ENCODE measurements around the gene HM13. TPM values are rescaled to one million over a fixed set of nuclear protein-coding genes. Genes with fewer than 3 reads are reported as not detected.

The HM13 gene
- total and polyA plus RNA-seq, 2 of the 13 experiments (the other 11 are each of a cell fraction or from before 2014, with no cell fraction given): 118 to 243 TPM

GRCh38 chr20:31572042-31572700 is 57.9 kb downstream of the HM13 start (continued):
- TF ChIP-seq ZNF468 (CRISPR knock-in tag; IDR thresholded peaks at IDR 0.05): no peak
- TF ChIP-seq ZNF577 (CRISPR knock-in tag; IDR thresholded peaks at IDR 0.05; ENCODE audit: borderline replicate concordance, low read depth): peak; percentile 75; the same call in 1 of the 2 replicates
- peak; percentile 99 for TF ChIP-seq ZNF354B (CRISPR knock-in tag; IDR thresholded peaks at IDR 0.05)
- TF ChIP-seq ZBTB14 (CRISPR knock-in tag; IDR thresholded peaks at IDR 0.05): no peak
- TF ChIP-seq ZNF776 (CRISPR knock-in tag; IDR thresholded peaks at IDR 0.05): no peak
- no peak for TF ChIP-seq ZC3H13 (CRISPR knock-in tag; IDR thresholded peaks at IDR 0.05)
- TF ChIP-seq FOXM1 (CRISPR knock-in tag; IDR thresholded peaks at IDR 0.05): no peak
- TF ChIP-seq SMAD3 (CRISPR knock-in tag; IDR thresholded peaks at IDR 0.05): no peak
- no peak for TF ChIP-seq RFXANK (CRISPR knock-in tag; IDR thresholded peaks at IDR 0.05)
- peak; percentile 23; the same call in 1 of the 2 replicates for TF ChIP-seq PBX2 (CRISPR knock-in tag; IDR thresholded peaks at IDR 0.05)
- TF ChIP-seq CTCF (CRISPR knock-in tag; IDR thresholded peaks at IDR 0.05): peak; percentile 54
- no peak for TF ChIP-seq HOXA7 (CRISPR knock-in tag; IDR thresholded peaks at IDR 0.05)
- no peak for TF ChIP-seq ZNF101 (CRISPR knock-in tag; IDR thresholded peaks at IDR 0.05; ENCODE audit: borderline replicate concordance, low read depth)
- TF ChIP-seq WIZ (CRISPR knock-in tag; IDR thresholded peaks at IDR 0.05): 0 out of 2 replicates have a peak, but pooled peaks have one; percentile 10
- no peak for TF ChIP-seq RFXAP (CRISPR knock-in tag; IDR thresholded peaks at IDR 0.05; ENCODE audit: borderline replicate concordance)
- TF ChIP-seq KDM3A (CRISPR knock-in tag; IDR thresholded peaks at IDR 0.05; ENCODE audit: low read depth): no peak
- no peak for TF ChIP-seq ARID4A (CRISPR knock-in tag; IDR thresholded peaks at IDR 0.05; ENCODE audit: borderline replicate concordance)
- TF ChIP-seq ZNF382 (CRISPR knock-in tag; IDR thresholded peaks at IDR 0.05; ENCODE audit: borderline replicate concordance): no peak

All from HepG2 (cell line).